HG03439 (cell line): ENCODE data around the gene NCK1.

Experiments
- ATAC-seq: cut with Tn5 transposase; IDR thresholded peaks from one replicate; pipeline ENCODE4 v1.9.1; 2021; ENCODE audit warnings: mild to moderate bottlenecking, moderate library complexity; ENCODE audit not compliant: unreplicated experiment

NCK1 gene

GRCh38 chr3:136906725-136907124, 44.7 kb downstream of the NCK1 start:
- ATAC-seq: no peak

- ATAC-seq: no peak
Observed at GRCh38 chr3:136908297-136908696, 46.3 kb downstream of the NCK1 start.

GRCh38 chr3:136909187-136909586, 47.2 kb downstream of the NCK1 start:
- ATAC-seq: no peak

- no peak for ATAC-seq
Observed at GRCh38 chr3:136910697-136911096, 48.7 kb downstream of the NCK1 start.

GRCh38 chr3:136913168-136913567, 51.2 kb downstream of the NCK1 start:
- ATAC-seq: no peak

- ATAC-seq: no peak
Observed at GRCh38 chr3:136914739-136915138, 52.7 kb downstream of the NCK1 start.

- ATAC-seq: no peak
Observed at GRCh38 chr3:136916223-136916622, 54.2 kb downstream of the NCK1 start.

- ATAC-seq: no peak
Observed at GRCh38 chr3:136919799-136920580, 58.0 kb downstream of the NCK1 start.

- no peak for ATAC-seq
Observed at GRCh38 chr3:136920904-136921611, 59.0 kb downstream of the NCK1 start.

- no peak for ATAC-seq
Observed at GRCh38 chr3:136925425-136926190, 63.6 kb downstream of the NCK1 start.

GRCh38 chr3:136928240-136928639, 66.2 kb downstream of the NCK1 start:
- no peak for ATAC-seq

- no peak for ATAC-seq
Observed at GRCh38 chr3:136929977-136930670, 68.1 kb downstream of the NCK1 start.

- ATAC-seq: no peak
Observed at GRCh38 chr3:136931606-136932005, 69.6 kb downstream of the NCK1 start.

- no peak for ATAC-seq
Observed at GRCh38 chr3:136932523-136932922, 70.5 kb downstream of the NCK1 start.

- no peak for ATAC-seq
Observed at GRCh38 chr3:136932978-136933772, 71.2 kb downstream of the NCK1 start.

- ATAC-seq: no peak
Observed at GRCh38 chr3:136937175-136937574, 75.2 kb downstream of the NCK1 start.

GRCh38 chr3:136937851-136938250, 75.8 kb downstream of the NCK1 start:
- no peak for ATAC-seq

GRCh38 chr3:136938334-136938733, 76.3 kb downstream of the NCK1 start:
- ATAC-seq: no peak

- ATAC-seq: no peak
Observed at GRCh38 chr3:136939489-136939888, 77.5 kb downstream of the NCK1 start.

GRCh38 chr3:136942803-136943202, 80.8 kb downstream of the NCK1 start:
- no peak for ATAC-seq
